ENCODE results near the gene SYNGR1. TPM values are rescaled to one million over a fixed set of nuclear protein-coding genes. Genes with fewer than 3 reads are reported as not detected.
A peak's percentile ranks its signal among the peaks of the same experiment; 100 is the strongest.
"Not testable (repeated sequence)": the region's sequence is repeated elsewhere in the genome, so short reads cannot be mapped to it uniquely, and the experiment has no call there.

The SYNGR1 gene
- total and polyA plus RNA-seq, 2 donors, result 13.3 to 54.6 TPM

- Histone ChIP-seq H3K36me3 (ENCODE audit: insufficient read depth) (no peaks in the 10 kb centered on the region), H3K4me1 (ENCODE audit: insufficient read depth) (no peaks in the 10 kb centered on the region), H3K4me3 (ENCODE audit: low read depth, low read length) (peak overlapping the region; percentile 96), H3K27ac (ENCODE audit: low read depth) (peak overlapping the region; percentile 0)
- 60% methylated on average over 14 of the region's 14 CpGs for WGBS
- no peak for DNase-seq (ENCODE audit: extremely low spot score)
These were observed 1.2 kb downstream of the SYNGR1 start for GRCh38 chr22:39350757-39351688.

GRCh38 chr22:39351689-39352214 is 2.0 kb downstream of the SYNGR1 start:
- H3K4me3 ChIP-seq (ENCODE audit: low read depth, low read length), result no peak overlapping the region
- H3K4me1 ChIP-seq (ENCODE audit: insufficient read depth), result no peaks in the 10 kb centered on the region
- no peaks in the 10 kb centered on the region for H3K36me3 ChIP-seq (ENCODE audit: insufficient read depth)
- 66% methylated on average over 8 of the region's 8 CpGs for WGBS
- DNase-seq (ENCODE audit: extremely low spot score), result no peak
- no peak overlapping the region for H3K27ac ChIP-seq (ENCODE audit: low read depth)

- Histone ChIP-seq H3K27ac (ENCODE audit: low read depth) (no peak overlapping the region), H3K4me3 (ENCODE audit: low read depth, low read length) (no peak overlapping the region), H3K36me3 (ENCODE audit: insufficient read depth) (no peaks in the 10 kb centered on the region), H3K4me1 (ENCODE audit: insufficient read depth) (no peaks in the 10 kb centered on the region)
- 83% methylated on average over 7 of the region's 7 CpGs for WGBS
- no peak for DNase-seq (ENCODE audit: extremely low spot score)
These were observed 2.6 kb downstream of the SYNGR1 start for GRCh38 chr22:39352306-39352891.

- H3K4me1 ChIP-seq (ENCODE audit: insufficient read depth), result no peaks in the 10 kb centered on the region
- no peak overlapping the region for H3K27ac ChIP-seq (ENCODE audit: low read depth)
- H3K4me3 ChIP-seq (ENCODE audit: low read depth, low read length), result no peak overlapping the region
- WGBS, result 88% methylated on average over 9 of the region's 9 CpGs
- no peak for DNase-seq (ENCODE audit: extremely low spot score)
- H3K36me3 ChIP-seq (ENCODE audit: insufficient read depth), result no peaks in the 10 kb centered on the region
These were observed 3.6 kb downstream of the SYNGR1 start for GRCh38 chr22:39353346-39353745.

GRCh38 chr22:39355080-39355479 is 5.3 kb downstream of the SYNGR1 start:
- no peak overlapping the region for H3K27ac ChIP-seq (ENCODE audit: low read depth)
- H3K36me3 ChIP-seq (ENCODE audit: insufficient read depth), result no peaks in the 10 kb centered on the region
- no peak for DNase-seq (ENCODE audit: extremely low spot score)
- no peaks in the 10 kb centered on the region for H3K4me1 ChIP-seq (ENCODE audit: insufficient read depth)
- WGBS, result 88% methylated on average over 12 of the region's 12 CpGs
- no peak overlapping the region for H3K4me3 ChIP-seq (ENCODE audit: low read depth, low read length)

- not testable (repeated sequence) for H3K4me3 ChIP-seq (ENCODE audit: low read depth, low read length); DNase-seq (ENCODE audit: extremely low spot score); H3K27ac ChIP-seq (ENCODE audit: low read depth); H3K36me3 ChIP-seq (ENCODE audit: insufficient read depth); H3K4me1 ChIP-seq (ENCODE audit: insufficient read depth)
- WGBS, result 94% methylated on average over 14 of the region's 14 CpGs
These were observed 6.0 kb downstream of the SYNGR1 start for GRCh38 chr22:39355805-39356204.

GRCh38 chr22:39356464-39356863 is 6.7 kb downstream of the SYNGR1 start:
- DNase-seq (ENCODE audit: extremely low spot score), result no peak
- no peak overlapping the region for H3K27ac ChIP-seq (ENCODE audit: low read depth)
- no peaks in the 10 kb centered on the region for H3K4me1 ChIP-seq (ENCODE audit: insufficient read depth)
- no peak overlapping the region for H3K4me3 ChIP-seq (ENCODE audit: low read depth, low read length)
- WGBS, result 79% methylated on average over 5 of the region's 5 CpGs
- H3K36me3 ChIP-seq (ENCODE audit: insufficient read depth), result no peaks in the 10 kb centered on the region

- H3K4me1 ChIP-seq (ENCODE audit: insufficient read depth); H3K36me3 ChIP-seq (ENCODE audit: insufficient read depth); H3K27ac ChIP-seq (ENCODE audit: low read depth); H3K4me3 ChIP-seq (ENCODE audit: low read depth, low read length); DNase-seq (ENCODE audit: extremely low spot score): not testable (repeated sequence)
- WGBS, result 94% methylated on average over 49 of the region's 53 CpGs
These were observed 7.6 kb downstream of the SYNGR1 start for GRCh38 chr22:39357110-39358108.

GRCh38 chr22:39358197-39358596 is 8.4 kb downstream of the SYNGR1 start:
- not testable (repeated sequence) for H3K4me1 ChIP-seq (ENCODE audit: insufficient read depth); H3K4me3 ChIP-seq (ENCODE audit: low read depth, low read length); H3K27ac ChIP-seq (ENCODE audit: low read depth); H3K36me3 ChIP-seq (ENCODE audit: insufficient read depth); DNase-seq (ENCODE audit: extremely low spot score)
- WGBS, result 84% methylated on average over 14 of the region's 17 CpGs

- no peaks in the 10 kb centered on the region for H3K36me3 ChIP-seq (ENCODE audit: insufficient read depth)
- no peak overlapping the region for H3K27ac ChIP-seq (ENCODE audit: low read depth)
- H3K4me3 ChIP-seq (ENCODE audit: low read depth, low read length), result no peak overlapping the region
- peaks cover 3% of the 10 kb centered on the region for H3K4me1 ChIP-seq (ENCODE audit: insufficient read depth)
- WGBS, result 87% methylated on average over 9 of the region's 9 CpGs
- DNase-seq (ENCODE audit: extremely low spot score), result no peak
These were observed 9.9 kb downstream of the SYNGR1 start for GRCh38 chr22:39359659-39360195.

GRCh38 chr22:39360242-39360641 is 10.5 kb downstream of the SYNGR1 start:
- Histone ChIP-seq H3K4me3 (ENCODE audit: low read depth, low read length) (no peak overlapping the region), H3K4me1 (ENCODE audit: insufficient read depth) (peaks cover 3% of the 10 kb centered on the region), H3K36me3 (ENCODE audit: insufficient read depth) (no peaks in the 10 kb centered on the region), H3K27ac (ENCODE audit: low read depth) (no peak overlapping the region)
- WGBS, result 86% methylated on average over 18 of the region's 18 CpGs
- DNase-seq (ENCODE audit: extremely low spot score), result no peak

- no peak for DNase-seq (ENCODE audit: extremely low spot score)
- H3K4me1 ChIP-seq (ENCODE audit: insufficient read depth), result peaks cover 3% of the 10 kb centered on the region
- 78% methylated on average over 14 of the region's 14 CpGs for WGBS
- no peak overlapping the region for H3K4me3 ChIP-seq (ENCODE audit: low read depth, low read length)
- H3K36me3 ChIP-seq (ENCODE audit: insufficient read depth), result no peaks in the 10 kb centered on the region
- H3K27ac ChIP-seq (ENCODE audit: low read depth), result peak overlapping the region; percentile 54
These were observed 11.1 kb downstream of the SYNGR1 start for GRCh38 chr22:39360674-39361413.

All from urinary bladder (tissue), 4 donors.